Vagina (tissue), 2 donors: ENCODE data around the gene TBC1D25.

Source experiments
- POLR2AphosphoS5 ChIP-seq, 2 donors: sonication (generic); formaldehyde crosslinking; IDR thresholded peaks; one replicate each; pipeline ENCODE4 v1.9.0; 2017; ENCODE audit warnings: antibody characterized with exemption in 2 of 2, mild to moderate bottlenecking in 2 of 2, low read depth in 1 of 2; ENCODE audit not compliant: insufficient read depth in 1 of 2
- TF ChIP-seq, protein P1 (sequence below), 3 experiments: fragments of 450-650 bp in 2 of 3; fragments of 200-600 bp in 1 of 3; sonication (generic) in 1 of 3; IDR thresholded peaks; one replicate each; pipeline ENCODE4 v1.5.1; 2017 to 2019; ENCODE audit warnings: antibody characterized with exemption in 3 of 3, mild to moderate bottlenecking in 2 of 3, moderate library complexity in 2 of 3

DNA sequence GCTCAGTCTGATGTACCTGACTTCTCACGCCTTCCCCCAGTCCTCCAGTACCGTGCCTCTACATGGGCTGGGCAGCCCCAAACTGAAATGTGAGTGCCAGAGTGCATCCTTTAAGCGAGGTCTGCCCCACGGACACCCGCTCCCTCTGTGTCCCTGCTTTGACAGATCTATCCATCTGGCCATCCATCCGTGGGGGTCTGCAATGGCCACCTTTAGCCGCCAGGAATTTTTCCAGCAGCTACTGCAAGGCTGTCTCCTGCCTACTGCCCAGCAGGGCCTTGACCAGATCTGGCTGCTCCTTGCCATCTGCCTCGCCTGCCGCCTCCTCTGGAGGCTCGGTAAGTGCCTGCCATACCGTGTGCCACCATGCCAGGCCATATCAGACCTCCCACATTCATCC lies 29.9 kb upstream of the TBC1D25 start:
- TF ChIP-seq, protein P1, sequence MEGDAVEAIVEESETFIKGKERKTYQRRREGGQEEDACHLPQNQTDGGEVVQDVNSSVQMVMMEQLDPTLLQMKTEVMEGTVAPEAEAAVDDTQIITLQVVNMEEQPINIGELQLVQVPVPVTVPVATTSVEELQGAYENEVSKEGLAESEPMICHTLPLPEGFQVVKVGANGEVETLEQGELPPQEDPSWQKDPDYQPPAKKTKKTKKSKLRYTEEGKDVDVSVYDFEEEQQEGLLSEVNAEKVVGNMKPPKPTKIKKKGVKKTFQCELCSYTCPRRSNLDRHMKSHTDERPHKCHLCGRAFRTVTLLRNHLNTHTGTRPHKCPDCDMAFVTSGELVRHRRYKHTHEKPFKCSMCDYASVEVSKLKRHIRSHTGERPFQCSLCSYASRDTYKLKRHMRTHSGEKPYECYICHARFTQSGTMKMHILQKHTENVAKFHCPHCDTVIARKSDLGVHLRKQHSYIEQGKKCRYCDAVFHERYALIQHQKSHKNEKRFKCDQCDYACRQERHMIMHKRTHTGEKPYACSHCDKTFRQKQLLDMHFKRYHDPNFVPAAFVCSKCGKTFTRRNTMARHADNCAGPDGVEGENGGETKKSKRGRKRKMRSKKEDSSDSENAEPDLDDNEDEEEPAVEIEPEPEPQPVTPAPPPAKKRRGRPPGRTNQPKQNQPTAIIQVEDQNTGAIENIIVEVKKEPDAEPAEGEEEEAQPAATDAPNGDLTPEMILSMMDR (IDR thresholded peaks at IDR 0.05), result no peak
- no peak for TF ChIP-seq POLR2AphosphoS5 (IDR thresholded peaks at IDR 0.05; ENCODE audit: insufficient read depth in 1 of 2, low read depth in 1 of 2)
